A673 (cell line): ENCODE data around the gene DCHS1. TPM values are rescaled to one million over a fixed set of nuclear protein-coding genes. Genes with fewer than 3 reads are reported as not detected.

Source experiments
- BruUV-seq: library from RNA; stranded (reverse); fragments of 400-500 nt; replicated peaks from 2 replicates; lab custom pipeline; 2021; lab: Mats Ljungman, UMichigan
- CTCF ChIA-PET: fragments of 300-600 bp; sonication (Branson Sonifier 250); formaldehyde crosslinking; loops from one replicate; lab custom pipeline; 2022; ENCODE audit warnings: antibody characterized with exemption; lab: Charles Lee
- POLR2A ChIA-PET: fragments of 300-600 bp; sonication (Branson Sonifier 250); formaldehyde crosslinking; loops from one replicate; lab custom pipeline; 2022; ENCODE audit warnings: antibody characterized with exemption; ENCODE audit not compliant: low non-redundant PET; lab: Charles Lee
- DNase-seq: peaks from one replicate; pipeline ENCODE4 v3.0.0-alpha.2; 2015; ENCODE audit warnings: low spot score
- H3K27ac ChIP-seq: fragments of 200-600 bp; sonication (generic); 2 replicates; pipeline ENCODE4 v1.5.1; 2016; ENCODE audit warnings: mixed run types, low read depth, mild to moderate bottlenecking, mixed read lengths, antibody characterized with exemption, low read length; ENCODE audit not compliant: poor library complexity, severe bottlenecking
- H3K27me3 ChIP-seq: fragments of 200-600 bp; sonication (generic); replicated peaks from 2 replicates; pipeline ENCODE4 v1.6.1; 2017; ENCODE audit warnings: mixed run types, low read depth, mild to moderate bottlenecking, mixed read lengths, antibody characterized with exemption, low read length; ENCODE audit not compliant: insufficient read depth, poor library complexity
- H3K36me3 ChIP-seq: fragments of 200-600 bp; sonication (generic); 2 replicates; pipeline ENCODE4 v1.6.1; 2016; ENCODE audit warnings: mixed run types, mild to moderate bottlenecking, mixed read lengths, antibody characterized with exemption, low read length; ENCODE audit not compliant: insufficient read depth, poor library complexity, severe bottlenecking
- H3K4me1 ChIP-seq: fragments of 200-600 bp; sonication (generic); 2 replicates; pipeline ENCODE4 v1.6.1; 2017; ENCODE audit warnings: mixed run types, mild to moderate bottlenecking, mixed read lengths, antibody characterized with exemption, low read length; ENCODE audit not compliant: insufficient read depth, poor library complexity, severe bottlenecking
- H3K4me3 ChIP-seq: fragments of 200-600 bp; sonication (generic); 2 replicates; pipeline ENCODE4 v1.5.1; 2016; ENCODE audit warnings: low read depth, mixed run types, mild to moderate bottlenecking, mixed read lengths, low read length; ENCODE audit not compliant: poor library complexity, severe bottlenecking
- H3K9me3 ChIP-seq: fragments of 200-600 bp; sonication (generic); 2 replicates; pipeline ENCODE4 v1.6.1; 2016; ENCODE audit warnings: mixed run types, low read depth, mild to moderate bottlenecking, mixed read lengths, antibody characterized with exemption, low read length; ENCODE audit not compliant: poor library complexity, severe bottlenecking
- CTCF ChIP-seq: fragments of 300-800, 200-600 bp; sonication (generic); conservative IDR thresholded peaks from 2 replicates; pipeline ENCODE4 v1.5.1; 2017; ENCODE audit warnings: low read depth, mild to moderate bottlenecking, antibody characterized with exemption, low read length, moderate library complexity, mixed read lengths
- EZH2 ChIP-seq: fragments of 200-600 bp; sonication (generic); IDR thresholded peaks from 2 replicates; pipeline ENCODE4 v1.6.1; 2017; ENCODE audit warnings: borderline replicate concordance, low read depth, mild to moderate bottlenecking, mixed read lengths, antibody characterized with exemption, low read length; ENCODE audit not compliant: poor library complexity, severe bottlenecking
- intact Hi-C: fragments of 100-400 bp; cut with micrococcal nuclease; formaldehyde crosslinking; loops from one replicate; pipeline ENCODE4 v1.10.0; 2022; ENCODE audit not compliant: unreplicated experiment
- total RNA-seq: library from RNA; stranded (reverse); gene quantifications from 2 replicates; pipeline ENCODE4 v1.2.3, GENCODE V29; 2021

DCHS1 gene
- total RNA-seq, 1 experiment from 2014 or later, result 17.6 TPM

- ChIA-PET CTCF (no interaction called here), POLR2A (no interaction called here)
- peaks cover 32% of the 10 kb centered on the region for H3K36me3 ChIP-seq
These were observed 55.7 kb downstream of the DCHS1 start for GRCh38 chr11:6599881-6600390.

GRCh38 chr11:6599449-6599848, 56.2 kb downstream of the DCHS1 start:
- POLR2A ChIA-PET, result no interaction called here
- BruUV-seq, result no TSS peak
- intact Hi-C loops, result no loop called here

More at GRCh38 chr11:6599881-6600390, 55.7 kb downstream of the DCHS1 start:
- no TSS peak for BruUV-seq
- no peak for DNase-seq
- H3K9me3 ChIP-seq, result no peaks in the 10 kb centered on the region
- H3K4me3 ChIP-seq, result no peak overlapping the region
- intact Hi-C loops, result loop anchor here (5.0 kb wide), 1 partner anchor 68 kb away; no protein-coding TSS in a partner anchor
- TF ChIP-seq EZH2 (no peak), CTCF (no peak)
- H3K4me1 ChIP-seq, result no peaks in the 10 kb centered on the region
- H3K27ac ChIP-seq, result no peak overlapping the region
- no peaks in the 10 kb centered on the region for H3K27me3 ChIP-seq

GRCh38 chr11:6598555-6598954, 57.1 kb downstream of the DCHS1 start:
- BruUV-seq, result no TSS peak
- no peaks in the 10 kb centered on the region for H3K4me1 ChIP-seq
- no peaks in the 10 kb centered on the region for H3K27me3 ChIP-seq
- H3K27ac ChIP-seq, result no peak overlapping the region
- intact Hi-C loops, result no loop called here
- H3K4me3 ChIP-seq, result no peak overlapping the region
- POLR2A ChIA-PET, result no interaction called here
- H3K9me3 ChIP-seq, result no peaks in the 10 kb centered on the region
- DNase-seq, result no peak
- H3K36me3 ChIP-seq, result peaks cover 32% of the 10 kb centered on the region
- TF ChIP-seq CTCF, result no peak
- TF ChIP-seq EZH2, result no peak
- CTCF ChIA-PET, result no interaction called here

More at GRCh38 chr11:6599449-6599848, 56.2 kb downstream of the DCHS1 start:
- Histone ChIP-seq H3K27me3 (no peaks in the 10 kb centered on the region), H3K9me3 (no peaks in the 10 kb centered on the region), H3K4me1 (no peaks in the 10 kb centered on the region), H3K27ac (no peak overlapping the region), H3K4me3 (no peak overlapping the region), H3K36me3 (peaks cover 32% of the 10 kb centered on the region)
- no peak for DNase-seq
- TF ChIP-seq CTCF (no peak), EZH2 (no peak)
- CTCF ChIA-PET, result no interaction called here
